NT2/D1 (cell line): ENCODE measurements around the gene LRRC75B.
"Not testable (repeated sequence)": the region's sequence is repeated elsewhere in the genome, so short reads cannot be mapped to it uniquely, and the experiment has no call there.

Source experiments
- YY1 ChIP-seq: IDR thresholded peaks from 2 replicates; pipeline ENCODE4 v1.6.1; 2011; ENCODE audit not compliant: insufficient read length, insufficient read depth
- ZNF274 ChIP-seq: IDR thresholded peaks from 2 replicates; pipeline ENCODE4 v1.6.1; 2011; ENCODE audit warnings: mild to moderate bottlenecking, low read depth, low read length

- TF ChIP-seq YY1, ZNF274: not testable (repeated sequence)
These were observed 35.0 kb upstream of the LRRC75B start for GRCh38 chr22:24627911-24628310.
